GM23248 (cell line): ENCODE results near the gene DPAGT1.

Source experiments
- EZH2 ChIP-seq: fragments of 200-600 bp; sonication (generic); IDR thresholded peaks from 2 replicates; pipeline ENCODE4 v1.6.1; 2018; ENCODE audit warnings: antibody characterized with exemption, mild to moderate bottlenecking; ENCODE audit not compliant: insufficient read depth, poor library complexity, severe bottlenecking
- EZH2phosphoT487 ChIP-seq: fragments of 200-600 bp; sonication (generic); IDR thresholded peaks from 2 replicates; pipeline ENCODE4 v1.6.1; 2018; ENCODE audit warnings: antibody characterized with exemption, moderate library complexity, mild to moderate bottlenecking, low read depth; ENCODE audit not compliant: insufficient read depth

DNA sequence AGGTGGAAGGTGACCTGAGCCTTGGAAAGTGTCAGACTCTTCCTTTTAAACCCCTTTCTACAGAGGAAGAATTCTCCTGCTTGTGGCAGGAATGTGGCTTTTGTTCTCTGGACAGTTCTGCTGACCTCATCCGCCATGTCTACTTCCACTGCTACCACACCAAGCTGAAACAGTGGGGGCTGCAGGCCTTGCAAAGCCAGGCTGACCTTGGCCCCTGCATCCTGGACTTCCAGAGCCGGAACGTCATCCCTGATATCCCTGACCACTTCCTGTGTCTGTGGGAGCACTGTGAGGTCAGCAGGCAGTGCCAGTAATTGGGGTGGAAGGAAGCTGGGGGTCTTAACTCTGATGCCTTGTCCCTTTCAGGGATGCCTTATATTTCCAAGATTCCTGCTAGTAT is 29.0 kb upstream of the DPAGT1 start:
- TF ChIP-seq EZH2 (no peak), EZH2phosphoT487 (no peak)
